Fibroblast of skin of scalp (primary cell): Measurements from ENCODE around the gene REM1.
"Not testable (repeated sequence)": the region's sequence is repeated elsewhere in the genome, so short reads cannot be mapped to it uniquely, and the experiment has no call there.

ENCODE experiments used
- DNase-seq: peaks from one replicate; pipeline ENCODE4 v3.0.0-alpha.2; 2013

Gene REM1

GRCh38 chr20:31485450-31486339, 10.6 kb downstream of the REM1 start:
- peak; percentile 84 for DNase-seq

DNA sequence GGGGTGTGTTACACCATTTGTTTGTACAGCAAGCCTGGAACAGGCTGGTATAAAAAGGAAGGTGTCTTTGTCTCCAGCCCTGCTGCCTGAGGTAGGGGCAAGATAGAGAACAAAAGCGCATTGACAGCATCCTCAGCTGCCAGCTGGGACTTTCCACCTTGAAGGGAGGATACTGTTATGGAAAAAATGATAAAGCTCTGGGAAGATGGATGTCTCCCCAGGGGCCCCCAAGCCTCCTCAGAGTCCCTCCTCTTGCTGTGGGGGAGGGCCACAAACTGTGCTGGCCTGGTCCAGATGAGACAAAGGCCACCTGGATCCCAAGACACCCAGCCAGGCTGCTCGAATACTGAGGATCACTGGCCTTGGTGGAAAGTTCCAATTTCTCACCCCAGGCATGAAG, 13.0 kb downstream of the REM1 start:
- no peak for DNase-seq

DNA sequence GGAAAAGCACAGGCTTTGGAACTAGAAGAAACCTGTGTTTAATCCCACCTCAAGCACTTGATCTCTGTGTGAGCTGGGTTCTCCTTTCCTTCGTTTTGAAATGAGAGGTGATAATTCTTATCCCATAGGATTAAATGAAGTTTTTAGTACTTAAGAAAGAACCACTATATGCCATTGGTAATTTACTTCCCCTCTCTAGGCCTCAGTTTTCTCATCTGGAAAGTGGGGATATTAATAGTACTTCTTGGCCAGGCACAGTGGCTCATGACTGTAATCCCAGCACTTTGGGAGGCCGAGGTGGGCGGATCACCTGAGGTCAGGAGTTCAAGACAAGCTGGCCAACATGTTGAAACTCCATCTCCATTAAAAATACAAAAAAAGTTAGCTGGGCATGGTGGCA, 14.1 kb downstream of the REM1 start:
- DNase-seq = no peak

DNA sequence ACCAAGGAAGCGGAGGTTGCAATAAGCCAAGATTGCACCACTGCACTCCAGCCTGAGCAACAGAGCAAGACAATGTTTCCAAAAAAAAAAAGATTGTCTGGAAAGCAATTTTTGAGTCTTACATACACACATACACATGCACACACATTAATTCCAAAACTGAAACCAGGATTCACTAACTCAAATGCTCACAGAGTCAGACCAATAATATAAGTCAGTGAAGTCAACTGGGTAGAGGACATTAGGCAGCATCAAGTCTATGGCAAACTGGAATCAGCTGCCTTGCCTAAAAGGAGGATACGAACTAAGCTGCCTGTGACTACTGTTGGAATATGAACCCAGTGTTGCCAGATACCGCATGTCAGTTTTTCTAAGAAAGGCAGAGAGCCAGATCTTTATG, 15.7 kb downstream of the REM1 start:
- no peak for DNase-seq

DNA sequence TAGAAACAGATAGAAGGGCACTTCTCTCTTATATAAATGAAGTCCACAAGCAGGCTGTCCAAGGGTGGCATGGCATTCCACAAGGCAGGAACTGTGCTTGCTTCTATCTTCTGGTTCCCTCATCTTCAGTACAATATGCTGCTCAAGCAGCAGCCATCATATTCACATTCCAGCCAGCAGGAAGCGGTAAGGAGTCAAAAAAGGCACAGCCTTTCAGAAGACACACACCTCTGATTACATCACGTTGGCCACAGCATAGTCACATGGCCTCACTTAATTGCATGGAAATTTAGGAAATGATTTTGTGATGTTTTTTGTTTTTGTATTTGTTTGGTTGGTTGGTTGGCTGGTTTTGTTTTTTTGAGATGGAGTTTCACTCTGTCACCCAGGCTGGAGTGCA, 19.0 kb downstream of the REM1 start:
- peak; percentile 55 for DNase-seq

GRCh38 chr20:31496761-31497295, 21.7 kb downstream of the REM1 start:
- DNase-seq = peak; percentile 80

- peak; percentile 96 for DNase-seq
Observed at GRCh38 chr20:31497838-31498540, 22.9 kb downstream of the REM1 start.

DNA sequence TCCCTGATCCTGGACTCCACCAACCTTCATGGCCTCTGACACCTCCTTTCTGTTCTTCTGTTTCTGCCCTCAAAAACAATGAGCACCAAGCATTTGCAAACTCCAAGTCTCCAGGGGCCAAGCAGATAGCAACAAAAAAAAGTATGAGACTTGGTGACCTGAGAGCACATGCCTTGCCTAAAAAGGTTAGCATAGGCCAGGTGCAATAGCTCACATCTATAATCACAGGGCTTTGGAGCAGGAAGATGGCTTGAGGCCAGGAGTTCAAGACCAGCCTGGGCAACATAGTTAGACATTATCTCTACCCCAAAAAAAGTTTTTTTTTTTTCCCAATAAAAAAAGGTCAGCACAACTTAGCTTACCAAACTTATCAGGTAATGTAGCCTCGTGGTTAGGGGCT, 25.4 kb downstream of the REM1 start:
- no peak for DNase-seq

DNA sequence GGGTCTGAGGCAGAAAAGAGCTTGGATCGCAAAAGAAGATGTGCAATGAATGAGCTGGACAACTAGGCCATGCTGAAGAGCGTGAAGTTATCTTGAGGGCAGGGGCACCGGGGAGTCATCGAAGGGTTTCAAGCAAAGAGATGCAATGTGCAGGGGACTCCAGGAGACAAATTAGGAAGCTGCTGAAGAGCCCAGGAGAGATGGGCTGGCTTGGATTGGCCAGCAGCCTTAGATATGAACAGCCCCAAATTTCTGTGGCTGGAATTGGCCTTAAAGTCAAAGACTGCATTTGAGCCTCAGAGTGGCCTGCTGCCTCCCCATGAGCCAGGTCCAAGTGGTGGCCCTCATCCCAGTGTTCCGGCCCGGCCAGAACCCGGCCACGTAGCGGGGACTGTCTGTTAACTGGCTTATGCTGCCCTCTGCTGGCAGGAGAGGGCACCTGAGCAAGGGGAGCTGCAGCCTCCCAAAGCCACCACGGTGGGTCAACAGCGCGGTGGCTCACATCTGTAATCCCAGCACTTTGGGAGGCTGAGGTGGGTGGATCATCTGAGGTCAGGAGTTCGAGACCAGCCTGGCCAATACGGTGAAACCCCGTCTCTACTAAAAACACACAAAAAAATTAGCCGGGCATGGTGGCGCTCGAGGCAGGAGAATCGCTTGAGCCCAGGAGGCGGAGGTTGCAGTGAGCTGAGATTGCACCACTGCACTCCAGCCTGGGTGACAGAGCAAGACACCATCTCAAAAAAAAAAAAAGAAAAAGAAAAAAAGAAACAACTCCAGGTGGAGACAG, 28.0 kb downstream of the REM1 start:
- peak; percentile 80 for DNase-seq

DNA sequence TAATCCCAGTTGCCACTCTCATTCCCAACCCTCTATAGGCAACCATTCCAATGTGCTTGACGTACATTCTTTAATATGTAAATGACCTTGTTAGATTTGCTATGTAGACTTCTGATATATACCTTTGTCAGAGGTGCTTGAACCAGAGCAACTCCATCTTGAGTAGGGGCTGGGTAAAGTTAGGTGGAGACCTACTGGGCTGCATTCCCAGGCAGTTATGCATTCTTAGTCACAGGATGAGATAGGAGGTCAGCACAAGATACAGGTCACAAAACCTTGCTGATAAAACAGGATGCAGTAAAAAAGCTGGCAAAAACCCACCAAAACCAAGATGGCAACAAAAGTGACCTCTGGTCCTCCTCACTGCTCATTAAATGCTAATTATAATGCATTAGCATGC, 30.8 kb downstream of the REM1 start:
- DNase-seq = no peak

DNA sequence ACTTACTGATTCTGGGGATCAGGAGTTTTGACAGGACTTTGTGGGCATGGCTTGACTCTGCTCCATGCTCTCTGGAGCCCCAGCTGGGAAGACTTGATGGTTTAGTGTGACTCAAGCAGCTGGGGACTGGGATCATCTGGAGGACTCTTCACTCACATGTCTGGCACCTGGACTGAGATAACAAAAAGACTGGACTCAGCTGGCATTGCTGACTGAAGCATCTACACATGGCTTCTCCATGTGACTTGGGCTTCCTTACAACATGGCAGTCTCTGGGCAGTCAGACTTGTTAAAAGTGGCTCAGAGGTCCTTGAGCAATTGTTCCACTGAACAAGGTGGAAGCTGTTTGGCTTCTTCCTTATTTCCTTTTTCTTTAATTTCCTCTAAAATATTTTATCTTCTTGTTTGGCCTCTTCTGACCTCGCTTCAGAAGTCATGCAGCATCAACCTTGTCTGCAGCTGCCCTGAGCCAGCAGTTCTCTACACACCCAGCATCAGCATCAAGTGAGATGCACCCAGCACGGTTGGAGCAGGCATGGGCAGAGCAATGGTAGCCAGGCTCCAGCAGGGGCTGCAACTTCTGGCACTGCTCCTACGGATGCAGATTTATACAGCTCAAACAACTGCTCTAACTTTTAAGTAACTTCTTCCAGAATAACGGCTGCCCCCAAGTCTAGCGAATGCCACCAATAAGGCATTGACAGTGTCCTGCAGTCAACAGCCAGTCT, 33.6 kb downstream of the REM1 start:
- DNase-seq = no peak

GRCh38 chr20:31514154-31515071, 39.3 kb downstream of the REM1 start, which contains the start of gene HM13:
Gene HM13, plus strand, starts transcription at chr20:31514442. Its CDS starts 110 bp downstream, at chr20:31514552.
- peak; percentile 90 for DNase-seq

DNA sequence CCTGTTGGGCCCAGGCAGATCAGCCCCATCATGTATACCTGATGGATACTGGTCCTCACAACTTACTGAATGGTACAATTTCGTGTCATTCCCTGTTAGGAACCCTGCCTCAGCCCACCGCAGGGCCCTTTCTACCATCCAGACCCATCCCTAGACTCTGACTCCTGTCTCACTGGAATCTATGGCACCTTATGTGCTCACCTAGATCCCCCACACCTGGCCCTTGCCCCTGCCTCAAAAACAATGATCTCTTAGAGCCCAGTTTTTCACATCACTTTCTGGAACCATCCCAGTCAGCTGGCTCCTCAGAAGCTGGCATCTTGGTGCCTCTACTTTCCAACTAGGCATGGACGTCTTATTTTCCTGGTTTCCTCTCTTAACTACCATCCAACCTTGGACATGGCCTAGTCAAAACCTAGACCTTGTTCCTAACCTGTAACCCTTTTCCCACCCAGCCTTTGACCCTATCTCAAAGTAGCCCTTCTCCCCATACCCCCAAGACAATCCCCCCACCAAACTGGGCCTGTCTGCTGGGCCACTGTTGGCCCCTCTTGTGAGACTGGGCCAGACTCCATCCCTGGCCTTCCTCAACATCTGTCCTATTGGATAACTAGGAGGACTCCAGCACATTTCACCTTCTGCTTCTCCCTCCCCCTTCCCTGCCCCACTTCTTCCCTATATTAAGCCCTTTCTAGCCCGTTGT, 40.1 kb downstream of the REM1 start:
- DNase-seq = no peak

GRCh38 chr20:31515775-31516107, 40.7 kb downstream of the REM1 start:
- no peak for DNase-seq

DNA sequence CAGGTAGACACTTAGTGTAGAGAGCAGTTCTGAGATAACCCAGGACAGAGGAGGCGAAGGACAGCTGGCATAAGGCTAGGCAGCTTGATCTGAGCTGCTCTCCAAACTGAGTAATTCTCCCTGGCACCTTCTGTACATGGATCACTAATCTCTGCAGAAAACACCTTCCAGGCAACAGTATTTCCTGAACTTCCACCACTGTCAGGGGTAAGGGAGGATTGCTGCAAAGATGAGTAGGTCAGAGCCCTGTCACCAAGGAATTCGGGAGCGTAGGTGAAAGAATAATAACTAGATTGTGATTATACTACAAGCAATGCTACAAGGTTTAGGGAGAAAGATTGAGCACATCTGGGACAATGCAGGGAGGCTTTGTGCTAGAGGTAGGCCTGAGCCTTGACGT, 41.1 kb downstream of the REM1 start:
- no peak for DNase-seq

- no peak for DNase-seq
Observed at GRCh38 chr20:31516651-31517050, 41.6 kb downstream of the REM1 start.

DNA sequence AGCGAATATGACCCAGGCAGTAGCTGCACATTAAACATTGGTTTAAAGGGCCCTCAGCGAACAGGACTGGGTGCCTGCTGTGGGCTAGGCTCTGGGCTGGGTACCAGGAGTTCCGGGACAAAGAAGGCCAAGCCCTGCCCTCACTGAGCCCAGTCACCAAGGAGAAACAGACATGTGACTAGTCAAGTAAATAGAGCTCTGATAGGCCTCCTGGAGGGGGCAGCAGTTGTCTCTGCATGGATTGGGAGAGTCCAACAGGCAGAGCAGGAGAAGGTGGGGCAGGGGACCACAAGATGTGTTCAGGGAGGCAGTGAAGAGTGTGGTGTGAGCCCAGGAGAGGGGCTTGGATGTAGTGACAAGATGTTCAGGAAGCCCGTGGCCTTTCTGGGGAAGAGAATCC, 42.3 kb downstream of the REM1 start:
- peak; percentile 55 for DNase-seq

GRCh38 chr20:31521267-31521666, 46.2 kb downstream of the REM1 start:
- not testable (repeated sequence) for DNase-seq

DNA sequence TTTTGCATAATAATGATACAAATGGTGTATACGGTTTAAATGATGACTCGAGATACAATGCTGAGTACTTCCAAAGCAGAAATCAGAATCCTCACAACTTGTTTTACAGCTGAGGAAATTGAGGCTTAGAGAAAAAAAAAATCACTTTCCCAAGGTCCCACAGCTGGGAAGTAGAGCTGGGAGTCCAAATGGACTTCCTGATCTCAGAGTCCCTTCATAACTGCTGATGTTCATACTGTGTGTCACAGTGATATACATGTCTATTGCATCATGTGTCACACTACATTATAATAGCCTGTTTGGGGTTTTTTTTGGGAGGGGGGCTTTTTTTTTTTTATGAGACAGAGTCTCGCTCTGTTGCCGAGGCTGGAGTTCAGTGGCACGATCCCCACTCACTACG, 47.6 kb downstream of the REM1 start:
- no peak for DNase-seq
